GM12872 (cell line): ENCODE data around the gene LENG9.

Experiments used
- CTCF ChIP-seq: IDR thresholded peaks from 3 replicates; pipeline ENCODE4 v1.5.1; 2011; ENCODE audit warnings: low read depth, mild to moderate bottlenecking, low read length, moderate library complexity; ENCODE audit not compliant: insufficient read depth

Gene LENG9

GRCh38 chr19:54489341-54489740 lies 25.8 kb upstream of the LENG9 start:
- no peak for TF ChIP-seq CTCF

- no peak for TF ChIP-seq CTCF
Measured at GRCh38 chr19:54485851-54486250, 22.3 kb upstream of the LENG9 start.

- no peak for TF ChIP-seq CTCF
Measured at GRCh38 chr19:54484451-54484850, 20.9 kb upstream of the LENG9 start.

GRCh38 chr19:54482889-54483288 lies 19.3 kb upstream of the LENG9 start:
- no peak for TF ChIP-seq CTCF

- peak; percentile 88 for TF ChIP-seq CTCF
Measured at GRCh38 chr19:54481326-54481930, 17.9 kb upstream of the LENG9 start.

- TF ChIP-seq CTCF = no peak
Measured at GRCh38 chr19:54480051-54480450, 16.5 kb upstream of the LENG9 start.

- peak; percentile 84 for TF ChIP-seq CTCF
Measured at GRCh38 chr19:54478677-54479266, 15.2 kb upstream of the LENG9 start.
